B cell (primary cell): Measurements from ENCODE around the gene INF2. TPM values are rescaled to one million over a fixed set of nuclear protein-coding genes. Genes with fewer than 3 reads are reported as not detected.
A peak's percentile ranks its signal among the peaks of the same experiment; 100 is the strongest.

Experiments used
- ATAC-seq: fragments of 200-7000 bp; cut with Tn5 transposase; one replicate; pipeline ENCODE4 v1.10.0; 2021; ENCODE audit warnings: low read depth, mild to moderate bottlenecking, moderate number of reproducible peaks, moderate library complexity
- CTCF ChIA-PET: fragments of 350-600 bp; sonication (Branson Sonifier 250); formaldehyde crosslinking; loops from one replicate; lab custom pipeline; 2021; ENCODE audit warnings: antibody characterized with exemption, inconsistent platforms; lab: Charles Lee
- POLR2A ChIA-PET: fragments of 350-600 bp; sonication (Branson Sonifier 250); formaldehyde crosslinking; loops from one replicate; lab custom pipeline; 2021; ENCODE audit warnings: antibody characterized with exemption; lab: Charles Lee
- DNase-seq: peaks from one replicate; pipeline ENCODE4 v3.0.0; 2013
- H2AFZ ChIP-seq: 2 replicates; pipeline ENCODE4 v1.6.1; 2012; ENCODE audit warnings: mild to moderate bottlenecking, low read depth, low read length; ENCODE audit not compliant: insufficient read depth, poor library complexity, severe bottlenecking
- H3K27ac ChIP-seq, 2 donors: 1 replicate in 1 of 2; 2 replicates in 1 of 2; pipeline ENCODE4 v1.5.1; 2012 to 2013; ENCODE audit warnings: low read length in 2 of 2, mild to moderate bottlenecking in 2 of 2, moderate library complexity in 1 of 2
- H3K27me3 ChIP-seq, 4 experiments: fragments of 200-600 bp in 1 of 4; sonication (generic) in 1 of 4; replicated peaks in 1 of 4; 1 replicate in 2 of 4; 2 replicates in 2 of 4; pipeline versions ENCODE4 v1.6.1 to v1.7.0; 2013 to 2016; ENCODE audit warnings: low read length in 3 of 4, mild to moderate bottlenecking in 2 of 4, mixed read lengths in 1 of 4, moderate library complexity in 1 of 4; ENCODE audit not compliant: insufficient read depth in 4 of 4, control insufficient read depth in 3 of 4; ENCODE audit errors: control extremely low read depth in 1 of 4
- H3K36me3 ChIP-seq, 2 experiments: replicated peaks in 1 of 2; 1 replicate in 1 of 2; 2 replicates in 1 of 2; pipeline versions ENCODE4 v1.6.1 to v1.7.1; 2013; ENCODE audit warnings: low read length in 1 of 2; ENCODE audit not compliant: insufficient read depth in 2 of 2, control insufficient read depth in 1 of 2; ENCODE audit errors: control extremely low read depth in 1 of 2, extremely low read depth in 1 of 2
- H3K4me1 ChIP-seq, 2 donors: fragments of 200-600 bp in 1 of 2; sonication (generic) in 1 of 2; 1 replicate in 1 of 2; 2 replicates in 1 of 2; pipeline versions ENCODE4 v1.5.1 to v1.6.1; 2013 to 2017; ENCODE audit warnings: low read length in 2 of 2; ENCODE audit not compliant: control insufficient read depth in 2 of 2, insufficient read depth in 2 of 2
- H3K4me2 ChIP-seq: replicated peaks from 2 replicates; pipeline ENCODE3; 2012; ENCODE audit warnings: mild to moderate bottlenecking, low read depth, low read length; ENCODE audit not compliant: poor library complexity, severe bottlenecking
- H3K4me3 ChIP-seq, 5 experiments: fragments of 200-600 bp in 1 of 5; sonication (generic) in 1 of 5; 1 replicate in 3 of 5; 2 replicates in 2 of 5; pipeline versions ENCODE4 v1.5.1 to v1.7.0; 2011 to 2016; ENCODE audit warnings: low read length in 4 of 5, mild to moderate bottlenecking in 4 of 5, low read depth in 2 of 5, control low read depth in 1 of 5, moderate library complexity in 1 of 5; ENCODE audit not compliant: insufficient read depth in 1 of 5; ENCODE audit errors: control extremely low read depth in 1 of 5, extremely low read depth in 1 of 5
- H3K79me2 ChIP-seq: fragments of 200-600 bp; sonication (generic); one replicate; pipeline ENCODE4 v1.6.0; 2016; ENCODE audit warnings: low read length; ENCODE audit not compliant: control insufficient read depth, insufficient read depth
- H3K9ac ChIP-seq: fragments of 200-600 bp; sonication (generic); 2 replicates; pipeline ENCODE4 v1.6.1; 2017; ENCODE audit warnings: mild to moderate bottlenecking, low read length, moderate library complexity
- H3K9me3 ChIP-seq, 3 donors: one replicate each; pipeline versions ENCODE4 v1.6.1 to v1.7.1; 2013; ENCODE audit warnings: low read length in 2 of 3; ENCODE audit not compliant: control insufficient read depth in 2 of 3, insufficient read depth in 1 of 3; ENCODE audit errors: control extremely low read depth in 1 of 3
- H4K20me1 ChIP-seq: 2 replicates; pipeline ENCODE4 v1.6.0; 2012; ENCODE audit warnings: mild to moderate bottlenecking, low read length; ENCODE audit not compliant: insufficient read depth, control insufficient read depth, poor library complexity, severe bottlenecking
- H3K27ac Mint-ChIP-seq: one replicate; pipeline ENCODE4 v1.8.0; 2021; ENCODE audit warnings: mixed read lengths
- H3K27me3 Mint-ChIP-seq: one replicate; pipeline ENCODE4 v1.8.0; 2021; ENCODE audit warnings: mixed read lengths
- H3K4me1 Mint-ChIP-seq: one replicate; pipeline ENCODE4 v1.8.0; 2021; ENCODE audit warnings: mixed read lengths
- H3K4me3 Mint-ChIP-seq: one replicate; pipeline ENCODE4 v1.8.0; 2021; ENCODE audit warnings: mixed read lengths
- H3K9me3 Mint-ChIP-seq: one replicate; pipeline ENCODE4 v1.8.0; 2022; ENCODE audit warnings: mixed read lengths; ENCODE audit not compliant: insufficient read depth
- EZH2 ChIP-seq: IDR thresholded peaks from 2 replicates; pipeline ENCODE4 v1.6.1; 2012; ENCODE audit warnings: borderline replicate concordance, low read depth, mild to moderate bottlenecking, moderate library complexity, low read length; ENCODE audit not compliant: insufficient read depth, poor library complexity, severe bottlenecking
- WGBS: methylation state at CpG from one replicate; pipeline ENCODE4 v1.1.5; 2013; ENCODE audit warnings: missing lambda C conversion rate; ENCODE audit not compliant: insufficient coverage; 5-methylcytosine and 5-hydroxymethylcytosine counted together
- intact Hi-C: fragments of 100-400 bp; cut with micrococcal nuclease; formaldehyde crosslinking; loops from one replicate; pipeline ENCODE4 v1.10.0; 2022
- polyA plus RNA-seq: library from polyadenylated mRNA; depleted of rRNA; stranded (reverse); fragments of >200 nt; gene quantifications from 2 replicates; pipeline ENCODE4 v1.2.3, GENCODE V29; 2012
- total RNA-seq, 2 donors: library from RNA; stranded (reverse); fragments of 120-200 nt in 1 of 2; gene quantifications; 1 replicate in 1 of 2; 2 replicates in 1 of 2; pipeline versions ENCODE4 v1.2.3 to v1.2.4, GENCODE V29; 2013 to 2022
- TF ChIP-seq, protein P1 (sequence below): fragments of 200-600 bp; IDR thresholded peaks from one replicate; pipeline ENCODE4 v1.8.0; 2022; ENCODE audit warnings: antibody characterized with exemption, mild to moderate bottlenecking

INF2 gene
- total and polyA plus RNA-seq, 2 donors (not counting 1 experiment from before 2014, with no cell fraction given), result 90.2 to 100 TPM

DNA sequence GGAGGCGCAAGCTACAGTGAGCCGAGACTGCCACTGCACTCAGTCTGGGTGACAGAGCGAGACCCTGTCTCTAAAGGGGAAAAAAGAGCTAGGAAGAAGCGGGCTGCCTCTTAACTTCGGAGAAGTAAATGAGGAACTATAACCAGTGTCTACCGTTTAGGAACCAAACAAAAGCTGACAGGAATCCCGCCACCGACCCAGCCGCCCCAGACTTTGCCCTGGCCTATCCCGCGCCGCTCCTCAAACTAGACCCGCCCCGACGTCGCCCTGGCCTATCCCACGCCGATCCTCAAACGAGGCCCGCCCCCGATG, 63.0 kb downstream of the INF2 start:
- ChIA-PET POLR2A (interaction anchor here (0.6 to 1.6 kb wide), 10 partner anchors 28 to 1188 kb away, joined by 3 to 9 read pairs (median 4); partner anchors contain the start of genes ADSS1, GPR132 and ZBTB42), CTCF (interaction anchor here (0.5 to 2.5 kb wide), 9 partner anchors 10 to 675 kb away, joined by 3 to 12 read pairs (median 3); partner anchors contain the start of gene ADSS1)
- Histone ChIP-seq H3K4me3 (peak overlapping the region; percentile 22 to 98 (median 91)), H2AFZ (peak overlapping the region; percentile 82), H4K20me1 (peaks cover 34% of the 10 kb centered on the region), H3K27ac (peak overlapping the region; percentile 80 to 90), H3K9ac (peak overlapping the region; percentile 88), H3K36me3 (peaks cover 0 to 17% of the 10 kb centered on the region in 2 experiments), H3K4me2 (peak overlapping the region; percentile 94), H3K27me3 (no peaks in the 10 kb centered on the region), H3K79me2 (peaks cover 32% of the 10 kb centered on the region), H3K9me3 (peaks cover 0 to 14% (median 0%) of the 10 kb centered on the region in 3 donors), H3K4me1 (peaks cover 18 to 24% of the 10 kb centered on the region in 2 donors)
- no peak for TF ChIP-seq EZH2
- TF ChIP-seq, protein P1, sequence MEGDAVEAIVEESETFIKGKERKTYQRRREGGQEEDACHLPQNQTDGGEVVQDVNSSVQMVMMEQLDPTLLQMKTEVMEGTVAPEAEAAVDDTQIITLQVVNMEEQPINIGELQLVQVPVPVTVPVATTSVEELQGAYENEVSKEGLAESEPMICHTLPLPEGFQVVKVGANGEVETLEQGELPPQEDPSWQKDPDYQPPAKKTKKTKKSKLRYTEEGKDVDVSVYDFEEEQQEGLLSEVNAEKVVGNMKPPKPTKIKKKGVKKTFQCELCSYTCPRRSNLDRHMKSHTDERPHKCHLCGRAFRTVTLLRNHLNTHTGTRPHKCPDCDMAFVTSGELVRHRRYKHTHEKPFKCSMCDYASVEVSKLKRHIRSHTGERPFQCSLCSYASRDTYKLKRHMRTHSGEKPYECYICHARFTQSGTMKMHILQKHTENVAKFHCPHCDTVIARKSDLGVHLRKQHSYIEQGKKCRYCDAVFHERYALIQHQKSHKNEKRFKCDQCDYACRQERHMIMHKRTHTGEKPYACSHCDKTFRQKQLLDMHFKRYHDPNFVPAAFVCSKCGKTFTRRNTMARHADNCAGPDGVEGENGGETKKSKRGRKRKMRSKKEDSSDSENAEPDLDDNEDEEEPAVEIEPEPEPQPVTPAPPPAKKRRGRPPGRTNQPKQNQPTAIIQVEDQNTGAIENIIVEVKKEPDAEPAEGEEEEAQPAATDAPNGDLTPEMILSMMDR, result no peak
- intact Hi-C loops, result loop anchor here (1.0 to 5.0 kb wide), 8 partner anchors 16 to 1035 kb away; partner anchors contain the start of genes ADSS1, BRF1, GPR132 and XRCC3
- WGBS, result 3% methylated on average over 21 of the region's 21 CpGs
- H3K4me1 Mint-ChIP-seq, result peaks cover 33% of the 10 kb centered on the region
- H3K9me3 Mint-ChIP-seq, result no peaks in the 10 kb centered on the region
- ATAC-seq (no peak), DNase-seq (peak; percentile 99)
- H3K27me3 Mint-ChIP-seq, result no peaks in the 10 kb centered on the region
- peak overlapping the region; percentile 91 for H3K4me3 Mint-ChIP-seq
- H3K27ac Mint-ChIP-seq, result peak overlapping the region; percentile 95
